GM12878 (cell line): Measurements from ENCODE around the gene COL8A2. TPM values are rescaled to one million over a fixed set of nuclear protein-coding genes. Genes with fewer than 3 reads are reported as not detected.

Experiments used
- CHD4 ChIP-seq: fragments of 200-600 bp; sonication (generic); IDR thresholded peaks from 2 replicates; pipeline ENCODE4 v1.6.1; 2016; ENCODE audit warnings: mild to moderate bottlenecking
- ELK1 ChIP-seq: IDR thresholded peaks from 2 replicates; pipeline ENCODE4 v1.6.1; 2012; ENCODE audit warnings: low read depth, low read length, improper control_type of control experiment
- IKZF1 ChIP-seq: fragments of 450-650 bp; conservative IDR thresholded peaks from 2 replicates; pipeline ENCODE4 v1.6.1; 2017; ENCODE audit warnings: antibody characterized with exemption, mild to moderate bottlenecking
- REST ChIP-seq: IDR thresholded peaks from 2 replicates; pipeline ENCODE4 v1.6.1; 2012; ENCODE audit warnings: mild to moderate bottlenecking, low read depth, low read length
- RUNX3 ChIP-seq: IDR thresholded peaks from 2 replicates; pipeline ENCODE4 v1.6.1; 2012; ENCODE audit warnings: low read length, inconsistent platforms
- SIN3A ChIP-seq: IDR thresholded peaks from 2 replicates; pipeline ENCODE4 v1.6.1; 2012; ENCODE audit warnings: low read depth, low read length, improper control_type of control experiment
- SP1 ChIP-seq: IDR thresholded peaks from one replicate; pipeline ENCODE4 v1.6.1; 2011; ENCODE audit warnings: low read depth, low read length
- SRF ChIP-seq, 2 experiments: IDR thresholded peaks; 2 replicates each; pipeline ENCODE4 v1.6.1; 2011; ENCODE audit warnings: low read depth in 2 of 2, low read length in 2 of 2, mild to moderate bottlenecking in 1 of 2, moderate library complexity in 1 of 2
- USF1 ChIP-seq: IDR thresholded peaks from 2 replicates; pipeline ENCODE4 v1.6.1; 2011; ENCODE audit warnings: borderline replicate concordance, low read depth, mild to moderate bottlenecking, moderate library complexity, mixed read lengths, low read length; ENCODE audit not compliant: insufficient read depth; ENCODE audit errors: extremely low read length
- ZNF592 ChIP-seq: fragments of 450-650 bp; IDR thresholded peaks from 2 replicates; pipeline ENCODE4 v1.6.1; 2017; ENCODE audit warnings: mild to moderate bottlenecking, moderate library complexity
- polyA plus RNA-seq, 11 experiments: library from polyadenylated mRNA; depleted of rRNA in 4 of 11; unstranded in 6 of 11; stranded (reverse) in 5 of 11; fragments of >200 nt; fragmentation: Nextera tagmentation in 4 of 11; fragmentation: Illumina TruSeq in 1 of 11; extraction: Ambion mirVana in 4 of 11; extraction: Trizol in 1 of 11; gene quantifications; 1 replicate in 1 of 11; 2 replicates in 10 of 11; pipeline versions ENCODE4 v1.2.1 to v1.2.3, GENCODE V29; 2011 to 2016; ENCODE audit warnings: inconsistent platforms in 2 of 11, missing spikeins in 2 of 11, low read depth in 1 of 11
- total RNA-seq, 4 experiments: library from RNA; depleted of rRNA in 3 of 4; stranded (reverse); fragments of >200 nt in 3 of 4; fragmentation: Illumina TruSeq in 1 of 4; extraction: Trizol in 1 of 4; gene quantifications; 2 replicates each; pipeline versions ENCODE4 v1.2.1 to v1.2.3, GENCODE V29; 2013 to 2021

Gene COL8A2
- total and polyA plus RNA-seq, 10 of the 15 experiments (the other 5 are each of a cell fraction or from before 2014, with no cell fraction given): 0.01 TPM; not detected in 9

GRCh38 chr1:36084497-36085115 lies 40.4 kb downstream of the COL8A2 start (continued):
- TF ChIP-seq REST (no peak), ZNF592 (no peak), IKZF1 (no peak), RUNX3 (no peak), ELK1 (no peak), CHD4 (no peak), SIN3A (no peak), SP1 (no peak), SRF (IDR thresholded peaks at IDR 0.05; ENCODE audit: low read depth in 2 of 2, low read length in 2 of 2) (no peak), USF1 (no peak)
